ENCODE results near the gene SPIN4.

DNA sequence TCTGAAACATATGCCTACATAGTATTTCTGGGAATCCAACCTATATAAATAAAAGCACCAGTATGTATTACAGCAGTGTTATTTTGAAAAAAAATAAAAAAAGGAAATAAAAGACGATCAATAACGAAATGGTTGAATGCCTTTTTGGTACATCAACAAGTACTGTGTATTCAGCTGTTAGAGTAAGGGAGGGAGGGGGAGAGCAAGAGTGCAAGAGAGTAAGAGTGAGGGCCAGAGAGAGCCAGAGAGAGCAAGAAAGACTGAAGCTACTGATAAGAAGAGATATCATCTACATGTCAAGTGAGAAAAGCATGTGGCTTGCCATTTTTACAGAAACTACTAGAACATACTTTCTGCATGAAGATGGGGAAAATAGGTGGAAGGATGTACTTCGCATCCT is 1.8 kb downstream of the SPIN4 start:
- TF ChIP-seq GATA2 (IDR thresholded peaks at IDR 0.05; ENCODE audit: low read depth, low read length) (no peak), GATA3 (IDR thresholded peaks at IDR 0.05; ENCODE audit: low read depth, low read length) (0 out of 2 replicates have a peak, but pooled peaks have one; percentile 19)

Data from SH-SY5Y (cell line).